Stimulated activated CD8-positive, alpha-beta memory T cell treated with anti-CD3 and anti-CD28 coated beads, Interleukin-7, amount 100 ng/mL, for 48 hours (primary cell): ENCODE data around the gene XKR7.

Experiments used
- DNase-seq, 2 donors: peaks; one replicate each; pipeline ENCODE4 v3.0.0-alpha.2; 2020; ENCODE audit warnings: low read depth in 1 of 2; ENCODE audit errors: extremely low read depth in 1 of 2

XKR7 gene

GRCh38 chr20:31939661-31940060 lies 28.3 kb upstream of the XKR7 start:
- no peak for DNase-seq

GRCh38 chr20:31943052-31943471 lies 24.9 kb upstream of the XKR7 start:
- DNase-seq = no peak

- no peak for DNase-seq
Observed at GRCh38 chr20:31945319-31945718, 22.6 kb upstream of the XKR7 start.

GRCh38 chr20:31945785-31946184 lies 22.2 kb upstream of the XKR7 start:
- DNase-seq = no peak

- no peak for DNase-seq
Observed at GRCh38 chr20:31948008-31948407, 19.9 kb upstream of the XKR7 start.

- no peak for DNase-seq
Observed at GRCh38 chr20:31949877-31950646, 17.9 kb upstream of the XKR7 start.

- DNase-seq = no peak
Observed at GRCh38 chr20:31951203-31951529, 16.8 kb upstream of the XKR7 start.

- peak; percentile 91 to 93 for DNase-seq
Observed at GRCh38 chr20:31951530-31952453, 16.2 kb upstream of the XKR7 start, which contains the start of gene PDRG1. Gene PDRG1, minus strand, starts transcription at chr20:31952046. Its CDS starts 85 bp downstream, at chr20:31951961.

- DNase-seq = no peak
Observed at GRCh38 chr20:31953556-31954148, 14.3 kb upstream of the XKR7 start.

GRCh38 chr20:31954500-31954899 lies 13.5 kb upstream of the XKR7 start:
- no peak for DNase-seq

- DNase-seq = no peak
Observed at GRCh38 chr20:31956556-31957526, 11.1 kb upstream of the XKR7 start.

- DNase-seq = no peak
Observed at GRCh38 chr20:31962761-31963160, 5.2 kb upstream of the XKR7 start.

- DNase-seq = no peak
Observed at GRCh38 chr20:31963889-31964288, 4.1 kb upstream of the XKR7 start.

GRCh38 chr20:31966991-31967655 lies 828 bp upstream of the XKR7 start:
- no peak for DNase-seq

- peak; percentile 47 for DNase-seq
Observed at GRCh38 chr20:31968291-31969126, 558 bp downstream of the XKR7 start.

GRCh38 chr20:31969991-31970390 lies 2.0 kb downstream of the XKR7 start:
- no peak for DNase-seq

GRCh38 chr20:31972471-31973021 lies 4.6 kb downstream of the XKR7 start:
- no peak for DNase-seq

- DNase-seq = no peak
Observed at GRCh38 chr20:31974296-31974695, 6.3 kb downstream of the XKR7 start.
